ENCODE results near the gene CD164L2.

CD164L2 gene

DNA sequence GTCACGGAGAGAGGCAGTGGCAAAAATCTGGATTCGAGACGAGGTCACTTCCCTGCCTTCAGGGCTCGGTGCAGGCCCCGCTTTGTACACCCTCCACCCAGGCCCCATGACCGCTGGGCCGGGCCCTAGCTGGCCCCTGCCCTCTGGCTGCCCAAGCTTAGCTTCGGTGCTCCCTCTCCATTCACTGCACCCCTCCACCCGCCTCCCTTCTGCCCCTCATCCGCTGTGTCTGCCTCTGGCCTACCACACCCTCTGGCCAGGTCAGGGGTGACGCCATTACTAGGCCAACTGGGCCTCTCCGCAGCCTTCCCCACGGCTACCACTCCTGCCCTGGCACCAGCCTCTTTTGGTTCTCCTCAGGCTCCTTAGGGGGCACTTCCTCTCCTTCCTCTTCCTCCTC is 528 bp upstream of the CD164L2 start:
- H3K9me2 ChIP-seq (replicated peaks; ENCODE audit: insufficient read depth, low read length): no peaks in the 10 kb centered on the region
- H3K9ac ChIP-seq (ENCODE audit: low read length): no peak overlapping the region
- no peaks in the 10 kb centered on the region for H4K20me1 ChIP-seq (ENCODE audit: low read depth, low read length)
- H3K4me2 ChIP-seq (ENCODE audit: low read depth, low read length, poor library complexity, severe bottlenecking): no peak overlapping the region
- no peaks in the 10 kb centered on the region for H3K9me3 ChIP-seq (ENCODE audit: insufficient read depth, low read length)
- no peaks in the 10 kb centered on the region for H3K27me3 ChIP-seq (ENCODE audit: low read length)
- no peaks in the 10 kb centered on the region for H3K36me3 ChIP-seq (ENCODE audit: low read length)
- H3F3A ChIP-seq (ENCODE audit: insufficient read depth): no peaks in the 10 kb centered on the region
- no peaks in the 10 kb centered on the region for H3K79me2 ChIP-seq (ENCODE audit: insufficient read depth, low read length)
- H3K4me3 ChIP-seq (ENCODE audit: insufficient read depth, low read length, poor library complexity, severe bottlenecking): no peak overlapping the region
- H2AFZ ChIP-seq (ENCODE audit: low read depth, low read length, severe bottlenecking): no peak overlapping the region
- no peak for TF ChIP-seq EZH2phosphoT487 (conservative IDR thresholded peaks at IDR 0.05; ENCODE audit: low read length)
- TF ChIP-seq, protein P1, sequence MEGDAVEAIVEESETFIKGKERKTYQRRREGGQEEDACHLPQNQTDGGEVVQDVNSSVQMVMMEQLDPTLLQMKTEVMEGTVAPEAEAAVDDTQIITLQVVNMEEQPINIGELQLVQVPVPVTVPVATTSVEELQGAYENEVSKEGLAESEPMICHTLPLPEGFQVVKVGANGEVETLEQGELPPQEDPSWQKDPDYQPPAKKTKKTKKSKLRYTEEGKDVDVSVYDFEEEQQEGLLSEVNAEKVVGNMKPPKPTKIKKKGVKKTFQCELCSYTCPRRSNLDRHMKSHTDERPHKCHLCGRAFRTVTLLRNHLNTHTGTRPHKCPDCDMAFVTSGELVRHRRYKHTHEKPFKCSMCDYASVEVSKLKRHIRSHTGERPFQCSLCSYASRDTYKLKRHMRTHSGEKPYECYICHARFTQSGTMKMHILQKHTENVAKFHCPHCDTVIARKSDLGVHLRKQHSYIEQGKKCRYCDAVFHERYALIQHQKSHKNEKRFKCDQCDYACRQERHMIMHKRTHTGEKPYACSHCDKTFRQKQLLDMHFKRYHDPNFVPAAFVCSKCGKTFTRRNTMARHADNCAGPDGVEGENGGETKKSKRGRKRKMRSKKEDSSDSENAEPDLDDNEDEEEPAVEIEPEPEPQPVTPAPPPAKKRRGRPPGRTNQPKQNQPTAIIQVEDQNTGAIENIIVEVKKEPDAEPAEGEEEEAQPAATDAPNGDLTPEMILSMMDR (IDR thresholded peaks at IDR 0.05; ENCODE audit: insufficient read depth, low read length, poor library complexity, severe bottlenecking): no peak
- H3K27ac ChIP-seq (ENCODE audit: low read depth, low read length): no peak overlapping the region

GRCh38 chr1:27381969-27382762 is 967 bp downstream of the CD164L2 start:
- TF ChIP-seq EZH2phosphoT487 (conservative IDR thresholded peaks at IDR 0.05; ENCODE audit: low read length): no peak
- TF ChIP-seq, protein P1 (IDR thresholded peaks at IDR 0.05; ENCODE audit: insufficient read depth, low read length, poor library complexity, severe bottlenecking): no peak
- no peaks in the 10 kb centered on the region for H3K27me3 ChIP-seq (ENCODE audit: low read length)
- no peak overlapping the region for H3K27ac ChIP-seq (ENCODE audit: low read depth, low read length)
- H3K4me2 ChIP-seq (ENCODE audit: low read depth, low read length, poor library complexity, severe bottlenecking): no peak overlapping the region
- no peak overlapping the region for H2AFZ ChIP-seq (ENCODE audit: low read depth, low read length, severe bottlenecking)
- no peaks in the 10 kb centered on the region for H4K20me1 ChIP-seq (ENCODE audit: low read depth, low read length)
- H3K4me3 ChIP-seq (ENCODE audit: insufficient read depth, low read length, poor library complexity, severe bottlenecking): no peak overlapping the region
- no peaks in the 10 kb centered on the region for H3F3A ChIP-seq (ENCODE audit: insufficient read depth)
- no peaks in the 10 kb centered on the region for H3K36me3 ChIP-seq (ENCODE audit: low read length)
- H3K9me3 ChIP-seq (ENCODE audit: insufficient read depth, low read length): no peaks in the 10 kb centered on the region
- H3K79me2 ChIP-seq (ENCODE audit: insufficient read depth, low read length): no peaks in the 10 kb centered on the region
- H3K9ac ChIP-seq (ENCODE audit: low read length): no peak overlapping the region
- no peaks in the 10 kb centered on the region for H3K9me2 ChIP-seq (replicated peaks; ENCODE audit: insufficient read depth, low read length)

- H3K9ac ChIP-seq (ENCODE audit: low read length): no peak overlapping the region
- H3K9me2 ChIP-seq (replicated peaks; ENCODE audit: insufficient read depth, low read length): no peaks in the 10 kb centered on the region
- no peaks in the 10 kb centered on the region for H3K27me3 ChIP-seq (ENCODE audit: low read length)
- H3F3A ChIP-seq (ENCODE audit: insufficient read depth): no peaks in the 10 kb centered on the region
- H3K4me3 ChIP-seq (ENCODE audit: insufficient read depth, low read length, poor library complexity, severe bottlenecking): no peak overlapping the region
- no peak overlapping the region for H2AFZ ChIP-seq (ENCODE audit: low read depth, low read length, severe bottlenecking)
- H3K79me2 ChIP-seq (ENCODE audit: insufficient read depth, low read length): no peaks in the 10 kb centered on the region
- H3K9me3 ChIP-seq (ENCODE audit: insufficient read depth, low read length): no peaks in the 10 kb centered on the region
- H3K27ac ChIP-seq (ENCODE audit: low read depth, low read length): no peak overlapping the region
- H3K4me2 ChIP-seq (ENCODE audit: low read depth, low read length, poor library complexity, severe bottlenecking): no peak overlapping the region
- H4K20me1 ChIP-seq (ENCODE audit: low read depth, low read length): no peaks in the 10 kb centered on the region
- TF ChIP-seq, protein P1 (IDR thresholded peaks at IDR 0.05; ENCODE audit: insufficient read depth, low read length, poor library complexity, severe bottlenecking): no peak
- TF ChIP-seq EZH2phosphoT487 (conservative IDR thresholded peaks at IDR 0.05; ENCODE audit: low read length): no peak
- no peaks in the 10 kb centered on the region for H3K36me3 ChIP-seq (ENCODE audit: low read length)
Measured at GRCh38 chr1:27380766-27381733, 2.1 kb downstream of the CD164L2 start.

Data from SU-DHL-6 (cell line).